ENCODE results near the gene SVIL. TPM values are rescaled to one million over a fixed set of nuclear protein-coding genes. Genes with fewer than 3 reads are reported as not detected.
A peak's percentile ranks its signal among the peaks of the same experiment; 100 is the strongest.

The SVIL gene
- total RNA-seq, 1 donor from 2014 or later, result 118 TPM

GRCh38 chr10:29649561-29650551, 15.1 kb upstream of the SVIL start:
- Histone ChIP-seq H3K4me1 (peaks cover 34% of the 10 kb centered on the region), H3K27ac (no peak overlapping the region), H3K36me3 (no peaks in the 10 kb centered on the region), H3K4me3 (no peak overlapping the region), H3K27me3 (ENCODE audit: low read depth) (no peaks in the 10 kb centered on the region), H3K9me3 (no peaks in the 10 kb centered on the region)
- TF ChIP-seq, protein P1, sequence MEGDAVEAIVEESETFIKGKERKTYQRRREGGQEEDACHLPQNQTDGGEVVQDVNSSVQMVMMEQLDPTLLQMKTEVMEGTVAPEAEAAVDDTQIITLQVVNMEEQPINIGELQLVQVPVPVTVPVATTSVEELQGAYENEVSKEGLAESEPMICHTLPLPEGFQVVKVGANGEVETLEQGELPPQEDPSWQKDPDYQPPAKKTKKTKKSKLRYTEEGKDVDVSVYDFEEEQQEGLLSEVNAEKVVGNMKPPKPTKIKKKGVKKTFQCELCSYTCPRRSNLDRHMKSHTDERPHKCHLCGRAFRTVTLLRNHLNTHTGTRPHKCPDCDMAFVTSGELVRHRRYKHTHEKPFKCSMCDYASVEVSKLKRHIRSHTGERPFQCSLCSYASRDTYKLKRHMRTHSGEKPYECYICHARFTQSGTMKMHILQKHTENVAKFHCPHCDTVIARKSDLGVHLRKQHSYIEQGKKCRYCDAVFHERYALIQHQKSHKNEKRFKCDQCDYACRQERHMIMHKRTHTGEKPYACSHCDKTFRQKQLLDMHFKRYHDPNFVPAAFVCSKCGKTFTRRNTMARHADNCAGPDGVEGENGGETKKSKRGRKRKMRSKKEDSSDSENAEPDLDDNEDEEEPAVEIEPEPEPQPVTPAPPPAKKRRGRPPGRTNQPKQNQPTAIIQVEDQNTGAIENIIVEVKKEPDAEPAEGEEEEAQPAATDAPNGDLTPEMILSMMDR (IDR thresholded peaks at IDR 0.05), result no peak
- intact Hi-C loops (cut with DNase I), result no loop called here
- peak in 1 of 2 donors; percentile 16 for ATAC-seq
- no peak for DNase-seq

- DNase-seq, result no peak
Observed at GRCh38 chr10:29648983-29649268, 14.2 kb upstream of the SVIL start.

GRCh38 chr10:29648114-29648982, 13.6 kb upstream of the SVIL start:
- H3K27ac ChIP-seq, result no peak overlapping the region
- H3K4me3 ChIP-seq, result no peak overlapping the region
- peaks cover 34% of the 10 kb centered on the region for H3K4me1 ChIP-seq
- DNase-seq, result no peak
- intact Hi-C loops (cut with DNase I), result no loop called here
- H3K36me3 ChIP-seq, result no peaks in the 10 kb centered on the region
- TF ChIP-seq, protein P1 (IDR thresholded peaks at IDR 0.05), result no peak
- no peaks in the 10 kb centered on the region for H3K9me3 ChIP-seq
- no peak for ATAC-seq
- no peaks in the 10 kb centered on the region for H3K27me3 ChIP-seq (ENCODE audit: low read depth)

More at GRCh38 chr10:29648983-29649268, 14.2 kb upstream of the SVIL start:
- intact Hi-C loops (cut with DNase I), result no loop called here
- peak in 1 of 2 donors; percentile 50 for ATAC-seq
- Histone ChIP-seq H3K36me3 (no peaks in the 10 kb centered on the region), H3K4me1 (peaks cover 34% of the 10 kb centered on the region), H3K27me3 (ENCODE audit: low read depth) (no peaks in the 10 kb centered on the region), H3K9me3 (no peaks in the 10 kb centered on the region), H3K4me3 (no peak overlapping the region), H3K27ac (no peak overlapping the region)
- TF ChIP-seq, protein P1 (IDR thresholded peaks at IDR 0.05), result no peak

DNA sequence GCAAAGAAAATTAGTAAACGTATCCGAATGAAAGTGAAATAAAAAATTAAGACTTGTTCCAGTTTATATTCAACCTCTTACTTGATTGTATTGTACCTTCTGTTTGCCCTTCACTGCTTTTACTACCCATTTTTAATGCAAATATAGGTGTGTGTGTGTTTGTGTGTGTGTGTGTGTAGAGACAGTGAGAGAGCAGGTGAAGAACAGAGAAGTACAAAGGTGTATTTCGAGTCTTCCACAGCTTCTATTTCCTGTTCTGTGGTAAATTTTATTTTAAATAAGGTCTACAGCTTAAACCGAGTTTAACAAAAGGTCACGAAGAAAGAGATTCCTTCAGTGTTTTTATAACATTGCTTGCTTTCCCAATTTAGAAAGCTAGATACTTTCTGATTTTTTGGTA, 12.7 kb upstream of the SVIL start:
- H3K27ac ChIP-seq, result no peak overlapping the region
- TF ChIP-seq, protein P1 (IDR thresholded peaks at IDR 0.05), result no peak

DNA sequence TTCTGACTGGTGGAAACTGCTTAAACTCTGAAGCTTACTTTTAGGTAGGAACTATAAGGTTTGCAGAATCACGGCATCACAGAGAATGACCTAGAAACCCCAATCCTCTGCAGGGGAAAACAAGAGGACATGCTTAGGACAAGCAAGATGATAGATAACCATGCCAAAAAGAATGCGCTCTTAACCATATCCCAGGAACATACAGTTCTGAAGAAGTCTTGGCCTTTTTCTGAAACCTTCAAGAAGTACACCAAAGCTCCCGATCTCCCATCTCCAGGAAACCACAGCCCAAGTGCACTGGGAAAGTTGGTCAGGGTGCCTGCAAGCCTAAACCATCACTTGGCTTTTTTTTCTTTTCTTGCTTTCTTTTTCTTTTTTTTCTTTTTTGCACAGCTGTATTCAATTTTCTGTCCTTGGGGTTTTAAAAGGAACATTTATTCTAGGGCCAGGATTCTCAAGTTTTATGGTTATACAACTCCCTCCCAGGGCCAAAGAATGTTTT, 12.2 kb upstream of the SVIL start:
- no peak for DNase-seq

More for the DNA sequence above, 12.7 kb upstream of the SVIL start:
- peaks cover 34% of the 10 kb centered on the region for H3K4me1 ChIP-seq
- H3K27me3 ChIP-seq (ENCODE audit: low read depth), result no peaks in the 10 kb centered on the region
- no peak overlapping the region for H3K4me3 ChIP-seq
- H3K36me3 ChIP-seq, result no peaks in the 10 kb centered on the region
- DNase-seq, result no peak
- H3K9me3 ChIP-seq, result no peaks in the 10 kb centered on the region
- no peak for ATAC-seq
- intact Hi-C loops (cut with DNase I), result no loop called here

More for the DNA sequence above, 12.2 kb upstream of the SVIL start:
- no peak overlapping the region for H3K27ac ChIP-seq
- TF ChIP-seq, protein P1 (IDR thresholded peaks at IDR 0.05), result no peak
- no peak for ATAC-seq
- no peaks in the 10 kb centered on the region for H3K36me3 ChIP-seq
- no peak overlapping the region for H3K4me3 ChIP-seq
- H3K9me3 ChIP-seq, result no peaks in the 10 kb centered on the region
- intact Hi-C loops (cut with DNase I), result no loop called here
- peaks cover 34% of the 10 kb centered on the region for H3K4me1 ChIP-seq
- H3K27me3 ChIP-seq (ENCODE audit: low read depth), result no peaks in the 10 kb centered on the region

Data from lower lobe of right lung (tissue), 2 donors.